Mucosa of stomach (tissue), 1 donor: ENCODE results near the gene DBF4.
"Not testable (repeated sequence)": the region's sequence is repeated elsewhere in the genome, so short reads cannot be mapped to it uniquely, and the experiment has no call there.

Source experiments
- H3K27me3 ChIP-seq: one replicate; pipeline ENCODE4 v1.7.0; 2013; ENCODE audit warnings: mild to moderate bottlenecking, low read length; ENCODE audit not compliant: control insufficient read depth, insufficient read depth
- H3K36me3 ChIP-seq: one replicate; pipeline ENCODE4 v1.7.0; 2013; ENCODE audit warnings: low read length; ENCODE audit not compliant: control insufficient read depth, insufficient read depth
- H3K4me1 ChIP-seq: one replicate; pipeline ENCODE4 v1.7.0; 2013; ENCODE audit warnings: mild to moderate bottlenecking, low read length; ENCODE audit not compliant: control insufficient read depth, insufficient read depth
- H3K4me3 ChIP-seq: one replicate; pipeline ENCODE4 v1.7.0; 2013; ENCODE audit warnings: low read length
- H3K9ac ChIP-seq: one replicate; pipeline ENCODE4 v1.7.0; 2013; ENCODE audit warnings: mild to moderate bottlenecking, low read length, moderate library complexity
- H3K9me3 ChIP-seq: one replicate; pipeline ENCODE4 v1.7.0; 2013; ENCODE audit warnings: mild to moderate bottlenecking, low read length, moderate library complexity; ENCODE audit not compliant: control insufficient read depth
- donor health status: Pancreatic carcinoma.

The DBF4 gene

DNA sequence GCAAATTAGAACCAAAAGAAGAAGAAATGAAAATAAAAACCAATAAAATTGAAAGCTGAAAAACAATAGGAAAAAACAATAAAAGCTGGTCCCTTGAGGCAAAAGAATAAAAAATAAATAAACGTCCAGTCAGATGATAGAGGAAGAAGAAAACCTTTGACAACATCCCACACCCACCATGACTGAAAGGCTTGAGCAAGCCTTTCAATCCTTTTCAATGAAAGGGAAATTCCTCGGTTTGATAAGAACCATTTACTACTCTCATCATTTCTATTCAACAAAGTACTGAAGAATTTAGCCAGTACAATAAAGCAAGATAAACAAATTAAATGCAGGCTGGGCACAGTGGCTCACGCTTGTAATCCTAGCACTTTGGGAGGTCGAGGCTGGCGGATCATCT, 3.9 kb upstream of the DBF4 start:
- Histone ChIP-seq H3K27me3 (no peaks in the 10 kb centered on the region), H3K4me1 (peaks cover 14% of the 10 kb centered on the region), H3K36me3 (no peaks in the 10 kb centered on the region), H3K9me3 (no peaks in the 10 kb centered on the region), H3K4me3 (no peak overlapping the region), H3K9ac (no peak overlapping the region)

DNA sequence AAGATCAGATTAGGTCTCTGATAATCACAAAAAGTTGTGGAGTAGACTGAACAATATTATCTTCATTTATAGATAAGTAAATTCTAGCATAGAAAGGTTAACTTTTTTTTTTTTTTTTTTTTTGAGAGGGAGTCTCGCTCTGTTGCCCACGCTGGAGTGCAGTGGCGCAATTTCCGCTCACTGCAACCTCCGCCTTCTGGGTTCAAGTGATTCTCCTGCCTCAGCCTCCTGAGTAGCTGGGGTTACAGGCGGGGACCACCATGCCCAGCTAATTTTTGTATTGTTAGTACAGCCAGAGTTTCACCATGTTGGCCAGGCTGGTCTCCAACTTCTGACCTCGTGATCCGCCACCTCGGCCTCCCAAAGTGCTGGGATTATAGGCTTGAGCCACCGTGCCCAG, 3.0 kb upstream of the DBF4 start:
- peaks cover 14% of the 10 kb centered on the region for H3K4me1 ChIP-seq
- H3K27me3 ChIP-seq, H3K9ac ChIP-seq, H3K4me3 ChIP-seq, H3K9me3 ChIP-seq, H3K36me3 ChIP-seq: not testable (repeated sequence)

DNA sequence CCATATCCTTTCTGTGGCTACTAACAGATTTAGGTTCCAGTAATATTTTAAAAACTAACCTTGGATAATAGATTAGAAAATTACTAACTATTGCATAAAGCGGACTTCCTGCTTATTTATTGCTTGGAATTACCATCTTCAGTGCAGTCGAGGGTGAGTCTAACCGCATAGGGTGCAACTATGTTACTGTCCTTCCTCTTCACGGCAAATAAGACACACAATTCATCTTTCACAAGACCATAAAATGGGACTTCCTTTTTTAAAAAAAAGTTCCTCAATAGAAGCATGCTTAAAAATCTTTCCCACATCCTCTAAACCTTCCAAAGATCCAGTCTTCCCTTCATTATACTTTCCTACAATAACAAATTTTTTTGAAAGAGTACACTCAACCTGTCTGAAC, 2.2 kb upstream of the DBF4 start:
- Histone ChIP-seq H3K4me1 (peaks cover 14% of the 10 kb centered on the region), H3K4me3 (no peak overlapping the region)

DNA sequence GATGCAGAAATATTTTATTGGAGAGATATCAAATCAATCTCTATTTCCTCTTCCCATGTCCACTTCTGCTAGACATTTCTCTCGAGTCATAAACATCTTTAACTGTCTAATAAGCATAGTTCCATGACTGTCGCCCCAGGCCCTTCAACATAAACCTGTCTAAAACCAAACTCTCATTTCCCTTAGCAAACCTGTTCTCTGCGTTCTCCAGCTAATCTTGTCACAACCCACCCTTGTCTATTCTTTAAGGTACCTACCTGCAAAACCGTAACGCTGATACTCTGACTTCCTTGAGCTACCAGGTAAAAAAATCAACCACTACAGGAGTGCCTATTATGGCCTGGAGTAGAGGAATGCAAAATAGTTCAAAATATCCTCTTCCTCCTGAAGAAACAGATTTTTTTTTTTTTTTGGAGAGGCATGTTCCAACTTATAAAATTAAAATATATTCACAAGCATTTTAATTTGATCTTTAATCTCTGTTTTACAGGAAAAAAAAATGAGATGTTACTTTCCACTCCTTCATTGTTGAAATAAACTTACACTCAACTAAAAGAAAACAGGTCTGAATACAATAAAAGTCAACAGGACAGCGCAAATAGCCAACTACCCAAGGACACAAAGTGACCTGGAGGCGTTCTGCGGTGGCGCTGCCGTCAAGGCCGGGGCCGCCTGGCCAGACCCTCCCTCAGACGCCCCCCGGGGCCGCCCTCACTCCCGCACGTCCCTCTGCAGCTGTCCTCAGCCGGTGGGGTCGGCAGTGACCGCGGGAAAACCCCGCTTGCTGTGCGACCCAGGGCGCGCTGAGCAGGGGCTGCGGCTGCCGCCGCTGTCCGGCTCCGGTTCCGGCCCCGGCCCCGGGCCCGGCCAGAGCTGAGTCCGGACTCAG, 898 bp upstream of the DBF4 start:
- Histone ChIP-seq H3K27me3 (no peaks in the 10 kb centered on the region), H3K9ac (peak overlapping the region; percentile 86), H3K36me3 (no peaks in the 10 kb centered on the region), H3K4me3 (peak overlapping the region; percentile 87), H3K4me1 (peaks cover 14% of the 10 kb centered on the region), H3K9me3 (no peaks in the 10 kb centered on the region)

More for the DNA sequence above, 2.2 kb upstream of the DBF4 start:
- H3K27me3 ChIP-seq = no peaks in the 10 kb centered on the region
- H3K9ac ChIP-seq = no peak overlapping the region
- H3K9me3 ChIP-seq = no peaks in the 10 kb centered on the region
- H3K36me3 ChIP-seq = no peaks in the 10 kb centered on the region

DNA sequence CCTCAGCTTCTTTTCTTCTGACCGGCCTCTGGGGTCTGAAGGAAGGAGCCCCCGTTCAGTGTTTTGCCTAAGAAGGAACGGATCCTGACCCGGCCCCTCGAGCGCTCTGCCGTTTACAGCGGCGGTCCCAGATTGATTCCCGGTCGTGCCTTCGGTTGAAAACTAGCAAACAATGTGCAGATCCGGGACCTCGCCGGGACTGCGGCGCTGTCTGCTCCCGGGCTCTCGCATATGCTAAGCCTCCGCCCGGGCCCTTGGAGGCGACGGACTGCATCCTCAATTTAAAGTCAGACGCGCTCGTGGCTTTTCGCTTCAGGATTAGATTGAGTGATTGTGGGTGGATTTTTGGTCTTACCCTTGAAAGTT, 559 bp downstream of the DBF4 start:
- H3K36me3 ChIP-seq = no peaks in the 10 kb centered on the region
- H3K9me3 ChIP-seq = no peaks in the 10 kb centered on the region
- peaks cover 14% of the 10 kb centered on the region for H3K4me1 ChIP-seq
- peak overlapping the region; percentile 87 for H3K4me3 ChIP-seq
- H3K9ac ChIP-seq = peak overlapping the region; percentile 86
- H3K27me3 ChIP-seq = no peaks in the 10 kb centered on the region

DNA sequence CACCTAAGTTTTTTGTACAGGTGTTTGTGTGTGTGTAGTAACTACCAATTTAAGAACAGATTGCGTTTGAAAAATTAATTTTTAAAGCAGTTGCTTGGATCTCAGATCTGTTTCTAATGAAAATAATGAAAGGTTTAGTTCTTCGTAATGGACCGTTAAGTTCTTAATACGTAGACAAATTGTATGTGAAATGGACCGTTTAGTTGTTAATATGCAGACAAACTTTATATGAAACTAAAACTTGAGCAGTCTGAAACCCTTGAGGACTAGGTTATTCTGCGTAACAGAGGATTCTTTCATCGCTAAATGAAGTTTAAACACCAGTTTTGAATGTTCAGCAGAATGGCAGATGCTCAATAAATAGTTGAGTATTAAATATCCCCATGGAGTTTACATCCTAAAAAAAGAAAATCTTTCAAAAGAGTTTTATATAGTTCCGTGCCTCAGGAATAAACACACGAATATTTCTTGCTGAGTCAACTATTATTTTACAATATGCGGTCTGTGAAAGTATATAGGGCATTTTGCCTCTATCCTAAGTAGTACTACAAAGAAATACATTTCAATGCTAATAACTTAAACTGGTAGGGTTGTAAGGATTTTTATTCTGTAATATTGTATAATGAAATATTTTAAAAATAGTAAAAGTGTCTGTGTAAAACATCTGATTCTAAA, 1.2 kb downstream of the DBF4 start:
- Histone ChIP-seq H3K27me3 (no peaks in the 10 kb centered on the region), H3K4me3 (peak overlapping the region; percentile 87), H3K36me3 (no peaks in the 10 kb centered on the region), H3K4me1 (peaks cover 14% of the 10 kb centered on the region), H3K9ac (peak overlapping the region; percentile 86), H3K9me3 (no peaks in the 10 kb centered on the region)

DNA sequence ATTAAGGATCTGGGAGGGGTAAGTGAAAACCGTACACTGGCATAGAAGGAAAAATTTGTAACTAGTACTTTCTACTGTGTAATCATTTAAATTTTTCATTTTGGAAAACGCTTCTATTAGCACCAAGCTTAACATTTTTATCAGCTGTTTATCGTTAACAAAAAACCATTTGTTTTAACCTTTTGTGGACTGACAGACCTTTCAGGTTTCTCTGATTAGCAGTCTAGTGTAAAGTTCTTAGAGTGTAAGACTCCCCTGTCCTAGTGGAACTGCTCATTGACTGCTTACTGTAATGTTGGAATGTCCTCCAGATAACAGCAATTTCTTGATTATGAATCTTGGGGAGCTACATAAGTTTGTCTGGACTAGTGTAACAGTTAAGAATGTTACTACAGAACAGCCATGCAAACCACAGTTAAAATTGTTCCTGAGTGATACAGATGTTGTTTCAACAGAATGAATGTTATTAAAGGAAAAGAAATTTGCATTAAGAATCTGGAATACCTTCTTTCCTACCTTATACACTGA, 2.0 kb downstream of the DBF4 start:
- H3K9me3 ChIP-seq = no peaks in the 10 kb centered on the region
- no peaks in the 10 kb centered on the region for H3K36me3 ChIP-seq
- no peak overlapping the region for H3K4me3 ChIP-seq
- H3K4me1 ChIP-seq = peaks cover 14% of the 10 kb centered on the region
- no peaks in the 10 kb centered on the region for H3K27me3 ChIP-seq
- no peak overlapping the region for H3K9ac ChIP-seq

DNA sequence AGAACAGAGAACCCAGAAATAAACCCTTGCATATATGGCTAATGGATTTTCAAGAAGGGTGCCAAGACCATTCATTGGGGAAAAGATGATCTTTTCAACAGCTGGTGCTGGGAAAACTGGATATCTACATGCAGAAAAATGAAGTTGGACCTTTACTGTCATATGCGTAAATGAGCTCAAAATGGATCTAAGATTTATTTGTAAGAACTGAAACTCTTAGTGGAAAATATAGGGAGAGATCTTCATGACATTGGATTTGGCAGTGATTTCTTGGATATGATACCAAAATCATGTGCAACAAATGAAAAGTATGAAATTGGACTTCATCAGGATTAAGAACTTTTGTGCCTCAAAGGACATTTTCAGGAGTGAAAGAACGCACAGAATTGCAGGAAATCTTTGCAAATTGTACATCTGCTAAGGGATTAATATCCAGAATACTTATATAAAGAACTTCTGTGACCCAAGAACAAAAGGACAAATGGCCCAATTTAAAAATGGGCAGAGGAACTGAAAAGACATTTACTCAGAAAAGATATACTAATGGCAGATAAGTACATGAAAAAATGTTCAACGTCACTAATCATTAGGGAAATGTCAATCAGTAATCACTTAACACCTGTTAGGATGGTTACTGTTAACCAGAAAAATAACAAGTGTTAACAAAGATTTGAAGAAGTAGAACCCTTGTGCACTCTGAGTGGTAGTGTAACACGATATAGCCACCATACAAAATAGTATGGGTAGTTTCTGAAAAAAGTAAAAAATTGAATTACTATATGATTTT, 6.1 kb downstream of the DBF4 start:
- Histone ChIP-seq H3K36me3 (no peaks in the 10 kb centered on the region), H3K27me3 (no peaks in the 10 kb centered on the region), H3K4me3 (no peak overlapping the region)

DNA sequence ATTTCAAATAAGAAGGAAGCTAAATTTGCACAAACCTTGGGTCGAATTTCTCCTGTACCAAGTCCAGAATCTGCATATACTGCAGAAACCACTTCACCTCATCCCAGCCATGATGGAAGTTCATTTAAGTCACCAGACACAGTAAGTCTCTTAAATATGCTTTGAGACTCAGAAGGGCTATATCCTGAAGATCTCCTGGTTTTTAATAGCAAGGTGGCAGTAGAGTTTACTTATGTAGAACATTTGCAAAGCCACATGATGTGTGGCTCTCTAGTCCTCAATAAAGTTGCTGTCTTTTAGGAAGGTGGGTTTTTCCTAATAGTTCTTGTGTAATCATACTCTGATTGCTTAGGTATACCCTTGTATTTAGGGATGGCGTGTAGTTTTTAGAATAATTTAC, 8.7 kb downstream of the DBF4 start:
- Histone ChIP-seq H3K36me3 (no peaks in the 10 kb centered on the region), H3K9ac (no peak overlapping the region), H3K27me3 (no peaks in the 10 kb centered on the region), H3K9me3 (no peaks in the 10 kb centered on the region), H3K4me3 (no peak overlapping the region), H3K4me1 (no peaks in the 10 kb centered on the region)

More for the DNA sequence above, 6.1 kb downstream of the DBF4 start:
- Histone ChIP-seq H3K9me3 (no peaks in the 10 kb centered on the region), H3K4me1 (no peaks in the 10 kb centered on the region), H3K9ac (no peak overlapping the region)

DNA sequence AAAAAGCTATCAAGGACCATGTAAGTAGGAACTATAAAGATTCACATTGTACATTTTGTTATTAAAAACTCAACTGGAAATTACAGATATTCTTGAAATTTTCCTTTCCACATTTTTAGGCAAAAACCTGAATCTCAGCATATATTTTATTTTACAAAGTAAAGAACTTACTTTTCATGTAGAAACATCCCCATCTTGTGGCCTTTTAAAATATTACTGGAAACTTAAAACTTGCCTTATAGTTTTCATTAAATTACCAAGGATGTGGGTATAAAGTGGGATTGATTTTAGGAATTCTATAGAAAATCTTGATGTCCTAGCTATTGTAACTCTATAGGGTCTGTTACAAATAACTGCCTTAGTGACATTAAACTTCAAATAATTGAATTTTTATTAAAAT, 10.6 kb downstream of the DBF4 start:
- no peaks in the 10 kb centered on the region for H3K36me3 ChIP-seq
- H3K9me3 ChIP-seq = no peaks in the 10 kb centered on the region
- no peak overlapping the region for H3K9ac ChIP-seq
- no peaks in the 10 kb centered on the region for H3K4me1 ChIP-seq
- H3K27me3 ChIP-seq = no peaks in the 10 kb centered on the region
- H3K4me3 ChIP-seq = no peak overlapping the region

DNA sequence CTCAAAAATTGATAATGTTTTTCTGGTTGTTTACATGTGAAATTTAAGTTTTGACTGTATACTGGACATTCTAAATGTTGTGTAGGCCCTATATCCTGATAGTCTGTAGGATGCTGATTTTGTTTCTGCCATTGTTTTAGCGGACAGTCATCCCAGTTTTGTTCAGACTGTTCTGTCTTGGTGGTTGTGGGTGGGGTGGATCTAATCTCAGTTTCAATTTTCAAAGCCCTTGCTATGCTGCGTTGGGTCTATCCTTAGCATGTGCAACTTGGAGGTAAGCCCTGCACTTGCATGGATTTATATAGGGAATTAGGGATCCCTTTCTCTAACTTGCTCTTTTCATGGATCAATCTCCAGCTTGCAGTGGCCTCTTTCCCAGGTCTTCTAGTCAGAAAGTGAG, 19.1 kb downstream of the DBF4 start:
- Histone ChIP-seq H3K4me1 (no peaks in the 10 kb centered on the region), H3K36me3 (no peaks in the 10 kb centered on the region), H3K4me3 (no peak overlapping the region), H3K9ac (no peak overlapping the region), H3K27me3 (no peaks in the 10 kb centered on the region), H3K9me3 (no peaks in the 10 kb centered on the region)

DNA sequence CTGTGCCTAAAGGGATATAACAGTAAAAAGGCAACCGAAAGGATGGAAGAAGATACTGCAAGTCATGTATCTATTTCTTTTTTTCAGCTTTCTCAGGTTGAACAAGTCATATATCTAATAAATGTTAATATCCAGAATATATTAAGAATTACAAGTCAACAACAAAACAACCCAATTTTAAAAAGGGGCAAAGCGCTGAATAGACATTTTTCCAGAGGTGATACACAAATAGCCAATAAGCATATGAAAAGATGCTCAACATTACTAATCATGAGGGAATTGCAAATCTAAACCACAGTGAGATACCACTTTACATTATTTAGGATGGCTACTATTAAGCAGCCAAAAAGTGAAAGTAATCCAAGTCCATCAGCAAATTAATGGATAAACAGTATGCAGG, 23.0 kb downstream of the DBF4 start:
- H3K27me3 ChIP-seq = no peaks in the 10 kb centered on the region

More for the DNA sequence above, 23.0 kb downstream of the DBF4 start:
- no peak overlapping the region for H3K9ac ChIP-seq
- no peaks in the 10 kb centered on the region for H3K9me3 ChIP-seq
- H3K4me3 ChIP-seq = no peak overlapping the region
- no peaks in the 10 kb centered on the region for H3K36me3 ChIP-seq
- H3K4me1 ChIP-seq = no peaks in the 10 kb centered on the region
